ENCODE measurements around the gene VEZT.

The VEZT gene

DNA sequence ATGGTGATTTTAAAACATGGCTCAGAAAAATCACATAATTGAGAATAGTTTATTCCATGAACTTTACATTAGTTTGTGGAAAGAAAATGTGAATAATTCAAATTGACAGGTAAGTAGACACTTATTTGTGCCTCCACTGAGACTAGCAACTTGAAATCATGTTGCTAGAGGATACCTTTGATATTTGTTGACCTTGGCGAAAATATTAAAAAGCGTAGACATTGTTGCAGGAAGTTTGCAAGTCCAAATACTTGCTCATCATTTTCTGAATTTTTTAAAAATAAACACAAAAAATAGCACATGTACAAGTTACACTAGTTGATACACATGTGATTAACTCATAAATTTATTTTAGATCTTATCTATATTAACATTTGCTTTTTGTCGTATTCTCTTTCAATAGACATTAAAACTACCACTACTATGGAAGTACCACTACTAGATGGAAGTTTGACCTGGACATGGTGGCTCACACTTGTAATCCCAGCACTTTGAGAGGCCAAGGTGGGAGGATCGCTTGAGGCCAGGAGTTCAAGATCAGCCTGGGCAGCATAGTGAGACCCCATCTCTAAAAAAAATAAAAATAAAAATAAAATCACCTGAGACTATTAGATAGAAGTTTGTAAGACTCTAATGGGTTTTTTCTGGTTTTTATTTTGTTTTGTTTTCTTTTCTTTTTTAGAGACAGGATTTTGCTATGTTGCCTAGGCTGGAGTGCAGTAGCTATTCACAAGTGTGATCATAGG is 24.3 kb downstream of the VEZT start:
- ATAC-seq: no peak
- TF ChIP-seq GLIS3 (CRISPR knock-in tag; IDR thresholded peaks at IDR 0.05) (no peak), ZNF70 (CRISPR knock-in tag; IDR thresholded peaks at IDR 0.05) (no peak), ESRRG (CRISPR knock-in tag; IDR thresholded peaks at IDR 0.05) (no peak), ZNF565 (CRISPR knock-in tag; conservative IDR thresholded peaks at IDR 0.05; ENCODE audit: low read depth) (no peak), ARNTL (CRISPR knock-in tag; IDR thresholded peaks at IDR 0.05; ENCODE audit: borderline replicate concordance, low read depth) (no peak), PPARA (CRISPR knock-in tag; IDR thresholded peaks at IDR 0.05; ENCODE audit: borderline replicate concordance) (no peak), TCF4 (CRISPR knock-in tag; IDR thresholded peaks at IDR 0.05; ENCODE audit: borderline replicate concordance) (no peak), OSR1 (CRISPR knock-in tag; IDR thresholded peaks at IDR 0.05) (no peak), CSDC2 (CRISPR knock-in tag; IDR thresholded peaks at IDR 0.05) (no peak), ZFP3 (CRISPR knock-in tag; IDR thresholded peaks at IDR 0.05) (no peak), RARB (CRISPR knock-in tag; IDR thresholded peaks at IDR 0.05) (no peak), BACH2 (CRISPR knock-in tag; IDR thresholded peaks at IDR 0.05; ENCODE audit: borderline replicate concordance) (no peak), TOX (CRISPR knock-in tag; IDR thresholded peaks at IDR 0.05; ENCODE audit: borderline replicate concordance) (no peak), ZNF8 (CRISPR knock-in tag; IDR thresholded peaks at IDR 0.05) (no peak)
- TF ChIP-seq, protein P1, sequence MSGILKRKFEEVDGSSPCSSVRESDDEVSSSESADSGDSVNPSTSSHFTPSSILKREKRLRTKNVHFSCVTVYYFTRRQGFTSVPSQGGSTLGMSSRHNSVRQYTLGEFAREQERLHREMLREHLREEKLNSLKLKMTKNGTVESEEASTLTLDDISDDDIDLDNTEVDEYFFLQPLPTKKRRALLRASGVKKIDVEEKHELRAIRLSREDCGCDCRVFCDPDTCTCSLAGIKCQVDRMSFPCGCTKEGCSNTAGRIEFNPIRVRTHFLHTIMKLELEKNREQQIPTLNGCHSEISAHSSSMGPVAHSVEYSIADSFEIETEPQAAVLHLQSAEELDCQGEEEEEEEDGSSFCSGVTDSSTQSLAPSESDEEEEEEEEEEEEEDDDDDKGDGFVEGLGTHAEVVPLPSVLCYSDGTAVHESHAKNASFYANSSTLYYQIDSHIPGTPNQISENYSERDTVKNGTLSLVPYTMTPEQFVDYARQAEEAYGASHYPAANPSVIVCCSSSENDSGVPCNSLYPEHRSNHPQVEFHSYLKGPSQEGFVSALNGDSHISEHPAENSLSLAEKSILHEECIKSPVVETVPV (CRISPR knock-in tag; IDR thresholded peaks at IDR 0.05): no peak
- TF ChIP-seq, protein P2, sequence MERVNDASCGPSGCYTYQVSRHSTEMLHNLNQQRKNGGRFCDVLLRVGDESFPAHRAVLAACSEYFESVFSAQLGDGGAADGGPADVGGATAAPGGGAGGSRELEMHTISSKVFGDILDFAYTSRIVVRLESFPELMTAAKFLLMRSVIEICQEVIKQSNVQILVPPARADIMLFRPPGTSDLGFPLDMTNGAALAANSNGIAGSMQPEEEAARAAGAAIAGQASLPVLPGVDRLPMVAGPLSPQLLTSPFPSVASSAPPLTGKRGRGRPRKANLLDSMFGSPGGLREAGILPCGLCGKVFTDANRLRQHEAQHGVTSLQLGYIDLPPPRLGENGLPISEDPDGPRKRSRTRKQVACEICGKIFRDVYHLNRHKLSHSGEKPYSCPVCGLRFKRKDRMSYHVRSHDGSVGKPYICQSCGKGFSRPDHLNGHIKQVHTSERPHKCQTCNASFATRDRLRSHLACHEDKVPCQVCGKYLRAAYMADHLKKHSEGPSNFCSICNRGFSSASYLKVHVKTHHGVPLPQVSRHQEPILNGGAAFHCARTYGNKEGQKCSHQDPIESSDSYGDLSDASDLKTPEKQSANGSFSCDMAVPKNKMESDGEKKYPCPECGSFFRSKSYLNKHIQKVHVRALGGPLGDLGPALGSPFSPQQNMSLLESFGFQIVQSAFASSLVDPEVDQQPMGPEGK (CRISPR knock-in tag; IDR thresholded peaks at IDR 0.05; ENCODE audit: borderline replicate concordance): no peak
- TF ChIP-seq, protein P3, sequence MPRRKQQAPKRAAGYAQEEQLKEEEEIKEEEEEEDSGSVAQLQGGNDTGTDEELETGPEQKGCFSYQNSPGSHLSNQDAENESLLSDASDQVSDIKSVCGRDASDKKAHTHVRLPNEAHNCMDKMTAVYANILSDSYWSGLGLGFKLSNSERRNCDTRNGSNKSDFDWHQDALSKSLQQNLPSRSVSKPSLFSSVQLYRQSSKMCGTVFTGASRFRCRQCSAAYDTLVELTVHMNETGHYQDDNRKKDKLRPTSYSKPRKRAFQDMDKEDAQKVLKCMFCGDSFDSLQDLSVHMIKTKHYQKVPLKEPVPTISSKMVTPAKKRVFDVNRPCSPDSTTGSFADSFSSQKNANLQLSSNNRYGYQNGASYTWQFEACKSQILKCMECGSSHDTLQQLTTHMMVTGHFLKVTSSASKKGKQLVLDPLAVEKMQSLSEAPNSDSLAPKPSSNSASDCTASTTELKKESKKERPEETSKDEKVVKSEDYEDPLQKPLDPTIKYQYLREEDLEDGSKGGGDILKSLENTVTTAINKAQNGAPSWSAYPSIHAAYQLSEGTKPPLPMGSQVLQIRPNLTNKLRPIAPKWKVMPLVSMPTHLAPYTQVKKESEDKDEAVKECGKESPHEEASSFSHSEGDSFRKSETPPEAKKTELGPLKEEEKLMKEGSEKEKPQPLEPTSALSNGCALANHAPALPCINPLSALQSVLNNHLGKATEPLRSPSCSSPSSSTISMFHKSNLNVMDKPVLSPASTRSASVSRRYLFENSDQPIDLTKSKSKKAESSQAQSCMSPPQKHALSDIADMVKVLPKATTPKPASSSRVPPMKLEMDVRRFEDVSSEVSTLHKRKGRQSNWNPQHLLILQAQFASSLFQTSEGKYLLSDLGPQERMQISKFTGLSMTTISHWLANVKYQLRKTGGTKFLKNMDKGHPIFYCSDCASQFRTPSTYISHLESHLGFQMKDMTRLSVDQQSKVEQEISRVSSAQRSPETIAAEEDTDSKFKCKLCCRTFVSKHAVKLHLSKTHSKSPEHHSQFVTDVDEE (CRISPR knock-in tag; IDR thresholded peaks at IDR 0.05): no peak
- TF ChIP-seq, protein P4, sequence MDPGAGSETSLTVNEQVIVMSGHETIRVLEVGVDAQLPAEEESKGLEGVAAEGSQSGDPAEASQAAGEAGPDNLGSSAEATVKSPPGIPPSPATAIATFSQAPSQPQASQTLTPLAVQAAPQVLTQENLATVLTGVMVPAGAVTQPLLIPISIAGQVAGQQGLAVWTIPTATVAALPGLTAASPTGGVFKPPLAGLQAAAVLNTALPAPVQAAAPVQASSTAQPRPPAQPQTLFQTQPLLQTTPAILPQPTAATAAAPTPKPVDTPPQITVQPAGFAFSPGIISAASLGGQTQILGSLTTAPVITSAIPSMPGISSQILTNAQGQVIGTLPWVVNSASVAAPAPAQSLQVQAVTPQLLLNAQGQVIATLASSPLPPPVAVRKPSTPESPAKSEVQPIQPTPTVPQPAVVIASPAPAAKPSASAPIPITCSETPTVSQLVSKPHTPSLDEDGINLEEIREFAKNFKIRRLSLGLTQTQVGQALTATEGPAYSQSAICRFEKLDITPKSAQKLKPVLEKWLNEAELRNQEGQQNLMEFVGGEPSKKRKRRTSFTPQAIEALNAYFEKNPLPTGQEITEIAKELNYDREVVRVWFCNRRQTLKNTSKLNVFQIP (CRISPR knock-in tag; IDR thresholded peaks at IDR 0.05; ENCODE audit: borderline replicate concordance, low read depth): no peak
- TF ChIP-seq, protein P5, sequence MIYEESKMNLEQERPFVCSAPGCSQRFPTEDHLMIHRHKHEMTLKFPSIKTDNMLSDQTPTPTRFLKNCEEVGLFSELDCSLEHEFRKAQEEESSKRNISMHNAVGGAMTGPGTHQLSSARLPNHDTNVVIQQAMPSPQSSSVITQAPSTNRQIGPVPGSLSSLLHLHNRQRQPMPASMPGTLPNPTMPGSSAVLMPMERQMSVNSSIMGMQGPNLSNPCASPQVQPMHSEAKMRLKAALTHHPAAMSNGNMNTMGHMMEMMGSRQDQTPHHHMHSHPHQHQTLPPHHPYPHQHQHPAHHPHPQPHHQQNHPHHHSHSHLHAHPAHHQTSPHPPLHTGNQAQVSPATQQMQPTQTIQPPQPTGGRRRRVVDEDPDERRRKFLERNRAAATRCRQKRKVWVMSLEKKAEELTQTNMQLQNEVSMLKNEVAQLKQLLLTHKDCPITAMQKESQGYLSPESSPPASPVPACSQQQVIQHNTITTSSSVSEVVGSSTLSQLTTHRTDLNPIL (CRISPR knock-in tag; IDR thresholded peaks at IDR 0.05; ENCODE audit: low read depth): no peak

DNA sequence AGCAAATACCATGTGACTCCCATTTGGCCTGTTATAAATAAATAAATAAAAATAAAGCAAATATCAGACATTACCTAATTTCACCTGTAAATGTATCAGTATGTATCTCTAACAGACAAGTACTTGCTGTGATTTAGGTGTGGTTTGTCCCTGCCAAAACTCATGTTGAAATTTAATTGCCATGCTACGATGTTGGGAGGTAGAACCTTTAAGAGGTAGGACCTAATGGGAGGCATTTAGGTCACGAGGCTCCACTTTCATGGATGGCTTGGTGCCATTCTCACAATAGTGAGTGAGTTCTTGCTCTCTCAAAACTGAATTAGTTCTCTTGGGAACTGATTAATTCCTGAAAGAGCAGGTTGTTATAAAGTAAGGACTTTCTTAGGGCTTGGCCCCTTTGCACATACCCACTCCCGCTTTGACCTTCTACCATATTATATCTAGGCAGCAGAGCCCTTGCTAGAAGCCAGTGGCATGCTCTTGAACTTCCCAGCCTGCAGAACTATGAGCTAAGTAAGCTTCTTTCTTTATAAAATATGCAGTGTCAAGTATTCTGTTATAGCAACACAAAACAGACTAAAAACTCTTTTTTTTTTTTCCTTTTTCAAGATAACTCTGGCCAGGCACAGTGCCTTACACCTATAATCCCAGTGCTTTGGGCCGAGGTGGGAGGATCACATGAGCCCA is 26.0 kb downstream of the VEZT start:
- no peak for ATAC-seq
- TF ChIP-seq ZFP3 (CRISPR knock-in tag; IDR thresholded peaks at IDR 0.05): no peak
- TF ChIP-seq OSR1 (CRISPR knock-in tag; IDR thresholded peaks at IDR 0.05): no peak
- TF ChIP-seq PPARA (CRISPR knock-in tag; IDR thresholded peaks at IDR 0.05; ENCODE audit: borderline replicate concordance): no peak
- TF ChIP-seq, protein P4 (CRISPR knock-in tag; IDR thresholded peaks at IDR 0.05; ENCODE audit: borderline replicate concordance, low read depth): no peak
- no peak for TF ChIP-seq ZNF565 (CRISPR knock-in tag; conservative IDR thresholded peaks at IDR 0.05; ENCODE audit: low read depth)
- no peak for TF ChIP-seq TCF4 (CRISPR knock-in tag; IDR thresholded peaks at IDR 0.05; ENCODE audit: borderline replicate concordance)
- TF ChIP-seq RARB (CRISPR knock-in tag; IDR thresholded peaks at IDR 0.05): no peak
- no peak for TF ChIP-seq ZNF8 (CRISPR knock-in tag; IDR thresholded peaks at IDR 0.05)
- no peak for TF ChIP-seq ARNTL (CRISPR knock-in tag; IDR thresholded peaks at IDR 0.05; ENCODE audit: borderline replicate concordance, low read depth)
- no peak for TF ChIP-seq ISL1 (CRISPR knock-in tag; IDR thresholded peaks at IDR 0.05)
- TF ChIP-seq BACH2 (CRISPR knock-in tag; IDR thresholded peaks at IDR 0.05; ENCODE audit: borderline replicate concordance): no peak
- TF ChIP-seq, protein P1 (CRISPR knock-in tag; IDR thresholded peaks at IDR 0.05): no peak
- TF ChIP-seq CSDC2 (CRISPR knock-in tag; IDR thresholded peaks at IDR 0.05): no peak
- TF ChIP-seq GLIS3 (CRISPR knock-in tag; IDR thresholded peaks at IDR 0.05): no peak
- TF ChIP-seq ZNF70 (CRISPR knock-in tag; IDR thresholded peaks at IDR 0.05): no peak
- TF ChIP-seq TOX (CRISPR knock-in tag; IDR thresholded peaks at IDR 0.05; ENCODE audit: borderline replicate concordance): no peak

All from SK-N-SH treated with all-trans-retinoic acid at 6 μM for 48 hours (cell line).